Hepatocyte (in vitro differentiated cells): ENCODE measurements around the gene RIMS4.

Experiments used
- CTCF ChIP-seq: fragments of 200-600 bp; sonication (generic); IDR thresholded peaks from 2 replicates; pipeline ENCODE4 v1.5.1; 2016; ENCODE audit warnings: antibody characterized with exemption, mild to moderate bottlenecking; ENCODE audit not compliant: poor library complexity
- EZH2 ChIP-seq: fragments of 200-600 bp; sonication (generic); IDR thresholded peaks from 2 replicates; pipeline ENCODE4 v1.6.1; 2016; ENCODE audit warnings: antibody characterized with exemption, mild to moderate bottlenecking, borderline replicate concordance
- EZH2phosphoT487 ChIP-seq: fragments of 200-600 bp; sonication (generic); IDR thresholded peaks from one replicate; pipeline ENCODE4 v1.6.1; 2018; ENCODE audit warnings: antibody characterized with exemption, mild to moderate bottlenecking, low read depth, moderate library complexity; ENCODE audit not compliant: unreplicated experiment, severe bottlenecking

DNA sequence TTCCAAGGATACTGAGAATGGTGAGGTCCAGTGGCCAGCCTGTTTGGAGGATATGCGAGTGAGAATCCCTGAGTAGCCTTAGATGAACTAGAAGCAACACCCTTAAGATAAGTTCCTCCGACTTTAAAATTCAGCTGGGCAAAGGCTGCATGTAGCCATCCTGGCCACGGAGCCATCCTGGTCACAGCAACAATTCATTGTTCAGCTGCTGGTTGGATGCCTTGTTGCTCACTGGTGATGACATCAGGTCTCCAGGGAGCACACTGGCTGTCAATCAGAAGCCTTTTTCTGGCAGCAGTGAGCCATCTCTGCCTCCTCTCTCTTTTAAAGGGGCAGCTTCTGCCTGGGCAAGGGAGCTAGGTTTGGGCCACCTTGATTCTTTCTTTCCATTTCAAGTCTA is 22.4 kb upstream of the RIMS4 start:
- TF ChIP-seq CTCF (no peak), EZH2 (no peak), EZH2phosphoT487 (no peak)
